ENCODE measurements around the gene ADRB1. TPM values are rescaled to one million over a fixed set of nuclear protein-coding genes. Genes with fewer than 3 reads are reported as not detected.

Gene ADRB1
- total RNA-seq, 2 donors from 2014 or later: 0.14 to 0.32 TPM

DNA sequence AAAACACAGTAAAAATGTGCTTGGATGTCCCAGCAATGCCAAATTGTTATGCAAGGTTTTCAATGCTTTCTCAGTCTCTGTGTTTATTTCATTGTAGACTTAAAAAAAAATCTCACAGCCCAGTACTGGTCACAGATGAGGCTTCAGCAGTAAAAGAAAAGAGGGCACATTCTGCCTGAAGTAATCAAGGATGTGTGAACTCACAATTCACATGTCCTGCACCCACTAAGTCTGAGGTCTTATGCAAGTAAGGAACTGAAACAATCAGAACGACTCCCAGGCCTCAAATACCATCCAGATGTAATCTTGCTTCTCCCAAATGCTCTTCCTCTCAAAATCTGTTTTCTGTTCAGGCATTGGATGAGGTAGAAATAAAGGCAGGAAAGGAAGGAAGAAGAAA lies 33.7 kb downstream of the ADRB1 start:
- DNase-seq (ENCODE audit: low spot score): no peak
- intact Hi-C loops (cut with DNase I): no loop called here

GRCh38 chr10:114077815-114078219 lies 34.2 kb downstream of the ADRB1 start:
- no peak for DNase-seq (ENCODE audit: low spot score)
- intact Hi-C loops (cut with DNase I): no loop called here

- DNase-seq (ENCODE audit: low spot score): no peak
- intact Hi-C loops (cut with DNase I): no loop called here
Observed at GRCh38 chr10:114078346-114078745, 34.7 kb downstream of the ADRB1 start.

DNA sequence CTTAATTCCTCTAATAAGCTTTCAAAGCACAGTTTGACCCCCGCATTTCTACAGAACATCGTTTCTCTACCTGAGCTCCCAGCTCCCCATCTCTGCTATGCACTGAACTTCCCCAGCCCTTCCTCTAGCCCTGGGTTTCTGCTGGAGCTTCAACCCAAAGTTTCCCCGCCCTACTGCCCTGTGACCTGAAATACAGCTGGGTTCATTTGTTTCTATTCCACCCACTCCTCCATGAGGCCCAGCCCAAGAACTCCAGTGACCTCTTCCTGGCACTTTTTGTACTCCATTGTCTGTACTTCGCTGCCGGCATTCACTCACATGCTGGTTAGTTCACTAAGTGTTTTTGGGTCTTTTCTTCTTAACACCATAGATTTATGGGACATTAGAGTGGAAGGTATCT lies 35.8 kb downstream of the ADRB1 start:
- intact Hi-C loops (cut with DNase I): no loop called here
- no peak for DNase-seq (ENCODE audit: low spot score)

DNA sequence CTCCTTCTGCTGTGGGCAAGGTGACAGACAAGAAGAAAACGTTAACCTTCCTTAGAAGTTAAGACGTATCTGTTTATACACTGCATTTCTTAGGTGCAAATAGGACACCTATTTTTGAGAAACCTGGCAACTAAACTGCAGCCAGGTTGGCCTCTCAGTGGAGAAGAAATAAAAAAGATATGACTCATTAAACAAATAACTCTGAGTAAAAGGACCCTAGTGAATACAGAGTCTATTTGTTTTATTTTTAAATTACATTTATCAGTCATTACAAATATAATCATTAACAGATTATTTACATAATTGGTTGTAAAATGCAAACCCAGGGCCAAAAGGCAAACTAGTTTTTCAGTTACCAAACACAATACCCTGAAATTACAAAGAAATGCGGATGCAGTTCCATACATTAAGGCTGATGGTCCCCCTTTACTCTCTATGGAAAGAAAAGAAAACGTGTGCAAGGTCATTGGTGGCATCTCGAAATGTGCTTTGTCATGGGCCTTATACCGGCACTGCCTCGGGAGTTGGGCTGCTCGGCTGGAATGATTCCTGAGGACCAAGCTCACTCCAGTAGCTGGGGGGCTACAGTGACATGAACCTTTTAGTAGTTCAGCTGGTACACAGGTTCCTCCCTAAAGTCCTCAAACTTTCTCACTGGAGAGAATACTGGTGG lies 38.4 kb downstream of the ADRB1 start:
- no peak for DNase-seq (ENCODE audit: low spot score)
- intact Hi-C loops (cut with DNase I): no loop called here

DNA sequence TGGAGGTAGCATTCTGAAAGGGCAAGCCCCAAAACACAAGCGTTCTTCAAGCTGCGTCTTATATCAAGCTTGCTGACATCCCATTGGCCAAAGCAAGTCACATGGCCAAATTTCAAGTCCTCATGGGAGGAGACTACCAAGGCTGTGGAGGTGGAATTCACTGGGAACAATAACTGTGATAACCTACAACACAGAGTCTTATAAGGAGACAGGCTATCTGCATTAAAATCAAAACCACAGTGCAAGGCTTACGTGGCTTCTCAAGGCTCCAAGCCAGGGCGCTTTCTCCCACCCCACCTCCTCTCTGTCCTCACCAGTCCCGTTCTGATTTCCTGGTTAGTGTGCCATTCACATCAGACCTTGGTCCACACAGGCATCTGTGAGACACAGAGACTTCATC lies 39.4 kb downstream of the ADRB1 start:
- intact Hi-C loops (cut with DNase I): no loop called here

DNA sequence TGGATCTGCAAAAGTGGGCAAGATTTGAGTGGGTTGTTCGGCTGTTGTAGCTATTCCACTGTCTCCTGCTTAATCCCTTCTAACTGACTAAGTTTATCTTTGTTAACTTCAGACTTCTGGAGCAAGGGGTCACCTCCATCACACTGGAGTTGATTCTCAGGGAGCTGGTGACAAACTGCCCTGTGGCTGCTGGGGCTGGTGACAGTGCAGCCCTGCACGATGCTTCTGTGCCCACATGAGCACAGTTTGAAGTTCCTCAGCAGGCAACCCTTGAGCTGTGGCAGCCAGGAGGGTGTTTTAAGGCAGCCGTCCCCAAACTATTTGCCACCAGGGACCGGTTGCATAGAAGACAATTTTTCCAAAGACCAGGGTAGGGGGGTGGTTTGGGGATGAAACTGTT lies 40.5 kb downstream of the ADRB1 start:
- DNase-seq (ENCODE audit: low spot score): no peak
- intact Hi-C loops (cut with DNase I): no loop called here

More for the DNA sequence above, 39.4 kb downstream of the ADRB1 start:
- no peak for DNase-seq (ENCODE audit: low spot score)

DNA sequence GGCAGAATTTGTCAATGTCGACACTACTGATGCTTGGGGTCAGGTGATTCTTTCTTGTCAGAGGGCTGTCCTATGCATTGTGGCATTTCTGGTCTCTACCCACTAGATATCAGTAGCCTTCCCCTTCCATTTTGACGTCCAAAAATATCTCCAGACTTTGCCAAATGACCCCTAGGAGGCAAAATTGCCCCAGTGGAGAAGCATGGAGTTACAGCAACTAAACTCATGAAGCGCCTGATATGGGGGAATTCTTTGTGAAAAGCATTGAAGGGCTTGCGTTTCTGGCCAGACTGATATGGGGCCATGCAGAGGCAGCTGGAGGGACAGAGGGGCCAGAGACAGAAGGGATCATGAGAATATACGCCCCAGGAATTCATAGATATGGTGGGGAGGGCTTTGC lies 43.6 kb downstream of the ADRB1 start:
- no peak for DNase-seq (ENCODE audit: low spot score)
- intact Hi-C loops (cut with DNase I): no loop called here

- intact Hi-C loops (cut with DNase I): no loop called here
Observed at GRCh38 chr10:114087655-114088054, 44.0 kb downstream of the ADRB1 start.

DNA sequence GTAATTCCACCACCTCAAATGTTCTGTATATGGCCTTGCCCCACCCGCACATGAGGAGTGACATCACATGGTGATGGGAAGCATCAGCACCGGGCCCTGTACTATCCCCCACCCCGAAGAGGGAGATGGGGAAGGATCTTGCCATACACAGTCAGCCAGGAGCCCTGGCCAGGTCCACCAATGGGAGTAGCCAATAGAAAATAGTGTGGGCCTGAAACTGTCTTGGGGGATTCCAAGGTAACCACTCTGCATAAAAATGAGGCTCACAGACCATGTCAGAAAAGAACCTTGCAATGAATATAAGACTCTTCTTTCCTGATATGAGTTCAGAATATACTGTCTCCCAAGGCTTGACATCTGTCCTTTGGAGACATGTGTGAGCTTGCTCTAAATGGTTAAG lies 51.1 kb downstream of the ADRB1 start:
- intact Hi-C loops (cut with DNase I): loop anchor here in 1 of 2 donors (5.0 kb wide), 1 partner anchor 492 kb away; no protein-coding TSS in a partner anchor

More at GRCh38 chr10:114087655-114088054, 44.0 kb downstream of the ADRB1 start:
- DNase-seq (ENCODE audit: low spot score): no peak

DNA sequence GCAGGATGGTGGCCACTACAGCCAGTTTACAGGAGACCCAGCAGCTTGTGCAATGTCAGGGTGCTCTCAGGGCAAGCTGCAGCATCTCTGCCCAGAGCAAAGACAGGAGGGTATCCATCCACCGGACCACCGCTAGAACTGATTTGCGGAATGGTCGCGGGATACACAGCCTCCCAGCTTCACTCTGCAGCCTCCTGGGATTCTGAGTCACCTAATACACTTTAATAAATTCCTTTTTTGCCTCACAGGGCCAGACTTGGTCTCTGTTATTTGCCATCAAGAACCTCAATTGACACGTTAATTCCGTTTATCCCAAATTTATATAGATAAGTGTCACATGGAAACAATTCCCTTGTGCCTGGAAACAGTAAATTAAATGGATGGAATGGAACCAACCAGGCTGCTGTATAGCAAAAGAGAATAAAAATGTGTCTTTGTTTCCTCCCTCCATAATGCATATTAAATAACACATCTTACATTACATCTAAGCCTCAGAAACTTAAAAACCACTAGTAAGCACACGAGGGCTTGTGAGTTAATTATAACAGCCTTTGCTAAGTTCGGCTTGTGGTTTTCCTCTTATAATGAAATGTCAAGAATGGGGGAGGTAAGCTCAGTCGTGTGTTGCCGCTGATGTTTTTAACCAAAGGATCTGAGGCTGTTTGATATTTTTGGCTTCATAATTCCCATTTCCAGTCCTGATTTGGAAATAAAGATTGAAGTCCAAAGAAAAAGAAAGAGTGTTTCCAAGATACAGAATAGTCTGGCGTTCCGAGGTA lies 52.1 kb downstream of the ADRB1 start:
- no peak for DNase-seq (ENCODE audit: low spot score)
- intact Hi-C loops (cut with DNase I): no loop called here

More for the DNA sequence above, 51.1 kb downstream of the ADRB1 start:
- DNase-seq (ENCODE audit: low spot score): no peak

Other genes with a start within 250 kb of the ADRB1 start
- 1 to 10 TPM; 5.0 to 5.5 TPM for gene DCLRE1A, start 189.8 kb upstream of the ADRB1 start, total RNA-seq
- 10 to 100 TPM; 30.9 to 37.5 TPM for gene NHLRC2, start 189.2 kb upstream of the ADRB1 start, total RNA-seq
- 10 to 100 TPM; 17.7 to 18.2 TPM for gene CCDC186, start 130.3 kb downstream of the ADRB1 start, total RNA-seq
- under 1 TPM; 0.48 to 0.69 TPM for gene TDRD1, start 135.5 kb downstream of the ADRB1 start, total RNA-seq
- gene VWA2, start 195.4 kb downstream of the ADRB1 start, total RNA-seq: not detected

Measured in posterior vena cava (tissue), 2 donors.